Adrenal gland (tissue), 5 donors: ENCODE measurements around the gene SRSF2.

Experiments used
- POLR2A ChIP-seq, 2 donors: fragments of 450-650 bp; IDR thresholded peaks; one replicate each; pipeline ENCODE4 v1.6.1; 2017; ENCODE audit warnings: antibody characterized with exemption in 2 of 2, mild to moderate bottlenecking in 2 of 2, moderate library complexity in 1 of 2
- TF ChIP-seq, protein P1 (sequence below), 6 experiments: fragments of 450-650 bp in 4 of 6; fragments of 200-600 bp in 2 of 6; sonication (generic) in 1 of 6; IDR thresholded peaks; 1 replicate in 5 of 6; 2 replicates in 1 of 6; pipeline versions ENCODE4 v1.5.1 to v1.8.0; 2016 to 2021; ENCODE audit warnings: antibody characterized with exemption in 6 of 6, mild to moderate bottlenecking in 2 of 6, moderate library complexity in 1 of 6
- donor health status: DM: no; HTN: no; CAD: no.

DNA sequence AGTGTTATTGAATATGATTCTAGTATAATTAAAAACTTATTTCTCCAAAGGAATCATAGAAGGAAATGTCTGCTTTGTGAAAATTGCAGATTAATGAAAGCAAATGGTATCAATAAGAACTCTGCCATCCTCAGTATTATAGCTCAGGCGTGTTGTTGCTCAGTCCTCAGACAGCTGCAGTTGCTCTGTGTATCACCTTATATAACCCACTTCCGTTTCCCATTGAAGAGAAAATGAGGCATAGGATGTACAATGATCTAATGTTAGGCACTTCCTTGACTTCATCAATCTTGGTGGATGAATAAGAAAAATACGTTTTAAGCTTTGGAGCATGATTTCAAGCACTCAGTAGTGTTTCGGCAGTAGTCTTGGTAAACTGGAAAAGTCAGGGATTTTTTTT lies 14.9 kb upstream of the SRSF2 start:
- TF ChIP-seq, protein P1, sequence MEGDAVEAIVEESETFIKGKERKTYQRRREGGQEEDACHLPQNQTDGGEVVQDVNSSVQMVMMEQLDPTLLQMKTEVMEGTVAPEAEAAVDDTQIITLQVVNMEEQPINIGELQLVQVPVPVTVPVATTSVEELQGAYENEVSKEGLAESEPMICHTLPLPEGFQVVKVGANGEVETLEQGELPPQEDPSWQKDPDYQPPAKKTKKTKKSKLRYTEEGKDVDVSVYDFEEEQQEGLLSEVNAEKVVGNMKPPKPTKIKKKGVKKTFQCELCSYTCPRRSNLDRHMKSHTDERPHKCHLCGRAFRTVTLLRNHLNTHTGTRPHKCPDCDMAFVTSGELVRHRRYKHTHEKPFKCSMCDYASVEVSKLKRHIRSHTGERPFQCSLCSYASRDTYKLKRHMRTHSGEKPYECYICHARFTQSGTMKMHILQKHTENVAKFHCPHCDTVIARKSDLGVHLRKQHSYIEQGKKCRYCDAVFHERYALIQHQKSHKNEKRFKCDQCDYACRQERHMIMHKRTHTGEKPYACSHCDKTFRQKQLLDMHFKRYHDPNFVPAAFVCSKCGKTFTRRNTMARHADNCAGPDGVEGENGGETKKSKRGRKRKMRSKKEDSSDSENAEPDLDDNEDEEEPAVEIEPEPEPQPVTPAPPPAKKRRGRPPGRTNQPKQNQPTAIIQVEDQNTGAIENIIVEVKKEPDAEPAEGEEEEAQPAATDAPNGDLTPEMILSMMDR (IDR thresholded peaks at IDR 0.05) = no peak
- TF ChIP-seq POLR2A (IDR thresholded peaks at IDR 0.05) = no peak
